SU-DHL-6 (cell line): ENCODE data around the gene IL10RA.
"Not testable (repeated sequence)": the region's sequence is repeated elsewhere in the genome, so short reads cannot be mapped to it uniquely, and the experiment has no call there.

Experiments
- EZH2phosphoT487 ChIP-seq: fragments of 200-600 bp; sonication (generic), shearing (Covaris generic); conservative IDR thresholded peaks from 2 replicates; pipeline ENCODE4 v1.6.1; 2018; ENCODE audit warnings: mild to moderate bottlenecking, antibody characterized with exemption, low read length, moderate library complexity, mixed read lengths
- TF ChIP-seq, protein P1 (sequence below): fragments of 200-600 bp; sonication (generic); IDR thresholded peaks from one replicate; pipeline ENCODE4 v1.5.1; 2017; ENCODE audit warnings: antibody characterized with exemption, mild to moderate bottlenecking, low read length, moderate library complexity; ENCODE audit not compliant: insufficient read depth, poor library complexity, severe bottlenecking

DNA sequence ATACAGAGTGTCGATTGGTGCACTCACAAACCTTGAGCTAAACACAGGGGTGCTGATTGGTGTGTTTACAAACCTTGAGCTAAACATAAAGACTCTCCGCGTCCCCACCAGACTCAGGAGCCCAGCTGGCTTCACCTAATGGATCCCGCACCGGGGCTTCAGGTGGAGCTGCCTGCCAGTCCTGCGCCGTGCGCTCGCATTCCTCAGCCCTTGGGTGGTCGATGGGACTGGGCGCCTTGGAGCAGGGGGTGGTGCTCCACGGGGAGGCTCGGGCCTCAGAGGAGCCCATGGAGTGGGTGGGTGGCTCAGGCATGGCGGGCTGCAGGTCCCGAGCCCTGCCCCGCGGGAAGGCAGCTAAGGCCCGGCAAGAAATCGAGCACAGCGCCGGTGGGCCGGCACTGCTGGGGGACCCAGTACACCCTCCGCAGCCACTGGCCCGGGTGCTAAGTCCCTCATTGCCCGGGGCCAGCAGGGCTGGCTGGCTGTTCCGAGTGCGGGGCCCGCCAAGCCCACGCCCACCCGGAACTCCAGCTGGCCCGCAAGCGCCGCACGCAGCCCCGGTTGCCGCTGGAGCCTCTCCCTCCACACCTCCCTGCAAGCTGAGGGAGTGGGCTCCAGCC lies 7.8 kb upstream of the IL10RA start:
- TF ChIP-seq, protein P1, sequence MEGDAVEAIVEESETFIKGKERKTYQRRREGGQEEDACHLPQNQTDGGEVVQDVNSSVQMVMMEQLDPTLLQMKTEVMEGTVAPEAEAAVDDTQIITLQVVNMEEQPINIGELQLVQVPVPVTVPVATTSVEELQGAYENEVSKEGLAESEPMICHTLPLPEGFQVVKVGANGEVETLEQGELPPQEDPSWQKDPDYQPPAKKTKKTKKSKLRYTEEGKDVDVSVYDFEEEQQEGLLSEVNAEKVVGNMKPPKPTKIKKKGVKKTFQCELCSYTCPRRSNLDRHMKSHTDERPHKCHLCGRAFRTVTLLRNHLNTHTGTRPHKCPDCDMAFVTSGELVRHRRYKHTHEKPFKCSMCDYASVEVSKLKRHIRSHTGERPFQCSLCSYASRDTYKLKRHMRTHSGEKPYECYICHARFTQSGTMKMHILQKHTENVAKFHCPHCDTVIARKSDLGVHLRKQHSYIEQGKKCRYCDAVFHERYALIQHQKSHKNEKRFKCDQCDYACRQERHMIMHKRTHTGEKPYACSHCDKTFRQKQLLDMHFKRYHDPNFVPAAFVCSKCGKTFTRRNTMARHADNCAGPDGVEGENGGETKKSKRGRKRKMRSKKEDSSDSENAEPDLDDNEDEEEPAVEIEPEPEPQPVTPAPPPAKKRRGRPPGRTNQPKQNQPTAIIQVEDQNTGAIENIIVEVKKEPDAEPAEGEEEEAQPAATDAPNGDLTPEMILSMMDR = not testable (repeated sequence)
- not testable (repeated sequence) for TF ChIP-seq EZH2phosphoT487
